Mesendoderm (in vitro differentiated cells): Measurements from ENCODE around the gene SLC43A2.
A peak's percentile ranks its signal among the peaks of the same experiment; 100 is the strongest.

Experiments used
- DNase-seq: peaks from one replicate; pipeline ENCODE4 v3.0.0; 2013
- H2AK5ac ChIP-seq: 2 replicates; pipeline ENCODE4 v1.6.1; 2013; ENCODE audit warnings: low read length, inconsistent platforms
- H2BK120ac ChIP-seq: 2 replicates; pipeline ENCODE4 v1.6.1; 2013; ENCODE audit warnings: low read depth, mild to moderate bottlenecking, low read length, moderate library complexity, mixed read lengths
- H2BK15ac ChIP-seq: replicated peaks from 2 replicates; pipeline ENCODE4 v1.6.1; 2013; ENCODE audit warnings: low read depth, mild to moderate bottlenecking, moderate library complexity
- H2BK5ac ChIP-seq: 2 replicates; pipeline ENCODE4 v1.6.1; 2013; ENCODE audit warnings: low read length, inconsistent platforms
- H3K18ac ChIP-seq: 2 replicates; pipeline ENCODE4 v1.6.1; 2013; ENCODE audit warnings: mild to moderate bottlenecking, low read length, mixed read lengths
- H3K23ac ChIP-seq: one replicate; pipeline ENCODE4 v1.6.1; 2013; ENCODE audit warnings: low read length
- H3K27ac ChIP-seq: 2 replicates; pipeline ENCODE4 v1.5.1; 2013; ENCODE audit warnings: low read depth, mild to moderate bottlenecking, inconsistent platforms, low read length, moderate library complexity
- H3K27me3 ChIP-seq: 2 replicates; pipeline ENCODE4 v1.6.1; 2013; ENCODE audit warnings: low read length, control low read depth, mild to moderate bottlenecking, inconsistent platforms; ENCODE audit not compliant: insufficient read depth, poor library complexity
- H3K36me3 ChIP-seq: 2 replicates; pipeline ENCODE4 v1.6.1; 2013; ENCODE audit warnings: low read length, inconsistent platforms; ENCODE audit not compliant: control insufficient read depth, insufficient read depth
- H3K4ac ChIP-seq: one replicate; pipeline ENCODE4 v1.6.1; 2013; ENCODE audit warnings: low read depth, mild to moderate bottlenecking, low read length, moderate library complexity
- H3K4me1 ChIP-seq: 2 replicates; pipeline ENCODE4 v1.6.1; 2013; ENCODE audit warnings: low read depth, low read length, inconsistent platforms; ENCODE audit not compliant: control insufficient read depth
- H3K4me2 ChIP-seq: 2 replicates; pipeline ENCODE4 v1.6.1; 2013; ENCODE audit warnings: low read length
- H3K4me3 ChIP-seq: 2 replicates; pipeline ENCODE4 v1.5.1; 2013; ENCODE audit warnings: mild to moderate bottlenecking, low read length
- H3K56ac ChIP-seq: one replicate; pipeline ENCODE4 v1.6.1; 2013; ENCODE audit warnings: low read length
- H3K79me1 ChIP-seq: 2 replicates; pipeline ENCODE4 v1.6.1; 2013; ENCODE audit warnings: low read length, inconsistent platforms
- H3K79me2 ChIP-seq: 2 replicates; pipeline ENCODE4 v1.6.1; 2013; ENCODE audit warnings: mild to moderate bottlenecking, low read length; ENCODE audit not compliant: control insufficient read depth, insufficient read depth
- H3K9ac ChIP-seq: 2 replicates; pipeline ENCODE4 v1.6.1; 2013; ENCODE audit warnings: low read length, inconsistent platforms
- H4K5ac ChIP-seq: one replicate; pipeline ENCODE4 v1.6.1; 2013; ENCODE audit warnings: low read length
- H4K8ac ChIP-seq: one replicate; pipeline ENCODE4 v1.6.1; 2013; ENCODE audit warnings: low read depth, mild to moderate bottlenecking, control low read depth, low read length, moderate library complexity
- WGBS: extraction: QIAGEN DNeasy Blood & Tissue Kit; methylation state at CpG from one replicate; pipeline ENCODE4 v1.1.7; 2013; ENCODE audit warnings: low lambda C conversion rate, missing lambda C conversion rate; ENCODE audit not compliant: insufficient coverage; ENCODE audit errors: extremely low coverage; 5-methylcytosine and 5-hydroxymethylcytosine counted together

Gene SLC43A2

DNA sequence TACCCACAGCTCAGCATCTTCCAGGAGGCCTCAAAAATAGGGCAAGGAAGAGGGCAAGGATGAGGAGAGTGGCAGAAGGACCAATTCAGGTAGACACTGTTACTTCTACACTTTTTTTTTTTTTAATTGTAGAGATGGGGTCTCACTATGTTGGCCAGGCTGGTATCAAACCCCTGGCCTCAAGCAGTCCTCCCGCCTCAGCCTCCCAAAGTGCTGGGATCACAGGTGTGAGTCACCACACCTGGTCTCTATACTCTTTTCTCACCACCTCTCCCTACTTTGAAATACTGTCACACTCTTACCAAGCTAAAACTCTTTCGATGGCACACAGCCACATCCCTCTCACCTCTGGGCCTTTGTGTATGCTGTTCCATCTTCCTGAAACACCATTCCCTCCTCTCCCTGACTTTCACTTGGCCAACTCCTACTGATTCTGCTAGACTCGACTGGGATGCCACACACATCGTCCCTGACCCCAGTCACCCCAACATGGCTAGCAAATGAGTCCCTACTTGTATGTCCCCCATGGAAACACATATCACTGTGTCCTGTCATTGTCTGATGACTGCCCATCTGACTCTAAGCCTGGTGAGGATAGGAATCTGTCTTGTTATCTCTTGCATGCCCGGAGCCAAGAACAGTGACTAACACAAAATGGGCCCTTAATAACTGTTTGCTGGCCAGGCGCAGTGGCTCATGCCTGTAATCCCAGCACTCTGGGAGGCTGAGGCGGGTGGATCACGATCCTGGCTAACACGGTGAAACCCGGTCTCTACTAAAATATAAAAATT is 7.2 kb upstream of the SLC43A2 start:
- DNase-seq: no peak
- no peak overlapping the region for H3K9ac ChIP-seq
- no peak overlapping the region for H3K56ac ChIP-seq
- no peak overlapping the region for H3K4ac ChIP-seq
- no peaks in the 10 kb centered on the region for H3K79me1 ChIP-seq
- no peak overlapping the region for H2AK5ac ChIP-seq
- no peak overlapping the region for H2BK15ac ChIP-seq
- no peak overlapping the region for H3K4me3 ChIP-seq
- no peaks in the 10 kb centered on the region for H3K4me1 ChIP-seq
- H3K27me3 ChIP-seq: no peaks in the 10 kb centered on the region
- H4K5ac ChIP-seq: no peak overlapping the region
- no peak overlapping the region for H3K4me2 ChIP-seq
- H3K36me3 ChIP-seq: no peaks in the 10 kb centered on the region
- no peak overlapping the region for H3K18ac ChIP-seq
- no peaks in the 10 kb centered on the region for H3K79me2 ChIP-seq
- H4K8ac ChIP-seq: no peak overlapping the region
- no peak overlapping the region for H2BK5ac ChIP-seq
- H3K23ac ChIP-seq: no peak overlapping the region
- H2BK120ac ChIP-seq: no peak overlapping the region
- WGBS: no CpG with 5 or more reads among the region's 10 CpGs
- no peak overlapping the region for H3K27ac ChIP-seq

DNA sequence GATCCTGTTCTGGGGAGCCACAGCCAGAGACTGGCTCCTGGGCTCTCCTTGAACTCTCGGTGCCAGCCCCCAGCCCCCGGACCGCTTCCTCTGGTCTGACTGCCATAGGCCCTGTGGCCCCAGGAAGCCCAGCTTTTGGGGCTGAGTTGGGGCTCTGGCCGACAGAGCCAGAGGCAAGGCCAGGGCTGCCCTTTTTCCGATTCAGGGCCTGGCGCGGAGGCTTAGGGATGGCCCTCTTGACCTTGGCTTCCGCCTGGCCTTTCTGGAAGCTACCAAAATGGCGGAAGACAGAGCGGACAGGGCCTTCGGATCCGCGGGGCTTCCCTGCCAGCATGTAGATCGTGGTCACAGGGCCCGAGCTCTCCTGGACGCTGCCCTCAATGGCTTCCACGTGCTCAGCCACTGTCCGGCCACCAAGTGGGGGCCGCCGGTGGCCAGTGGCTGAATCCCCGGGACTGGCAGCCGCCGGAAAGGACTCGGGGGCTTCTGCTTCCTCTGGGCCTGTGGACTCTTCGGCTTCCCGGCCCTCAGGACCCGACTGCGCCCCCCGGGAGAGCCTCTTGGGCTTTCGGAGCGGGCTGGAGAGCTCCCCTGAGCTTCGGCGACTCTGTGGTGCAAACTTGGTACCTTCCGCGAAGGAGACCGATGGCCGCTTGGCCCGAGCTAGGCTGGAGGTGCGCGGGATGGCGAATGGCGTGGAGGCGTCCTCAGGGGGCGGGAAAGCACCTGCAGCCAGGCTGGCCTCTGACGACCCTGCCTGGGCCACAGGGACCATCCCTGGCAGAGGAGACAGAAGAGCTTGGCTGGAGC is 6.4 kb upstream of the SLC43A2 start:
- H2BK120ac ChIP-seq: no peak overlapping the region
- H3K23ac ChIP-seq: no peak overlapping the region
- no peak overlapping the region for H3K4ac ChIP-seq
- DNase-seq: no peak
- no peak overlapping the region for H2AK5ac ChIP-seq
- no peaks in the 10 kb centered on the region for H3K79me2 ChIP-seq
- H3K4me3 ChIP-seq: no peak overlapping the region
- H3K27me3 ChIP-seq: no peaks in the 10 kb centered on the region
- no peak overlapping the region for H4K5ac ChIP-seq
- H3K56ac ChIP-seq: no peak overlapping the region
- no CpG with 5 or more reads among the region's 45 CpGs for WGBS
- H3K9ac ChIP-seq: no peak overlapping the region
- no peak overlapping the region for H3K27ac ChIP-seq
- no peaks in the 10 kb centered on the region for H3K79me1 ChIP-seq
- H3K18ac ChIP-seq: no peak overlapping the region
- no peak overlapping the region for H3K4me2 ChIP-seq
- H2BK15ac ChIP-seq: no peak overlapping the region
- no peak overlapping the region for H2BK5ac ChIP-seq
- no peaks in the 10 kb centered on the region for H3K36me3 ChIP-seq
- no peak overlapping the region for H4K8ac ChIP-seq
- H3K4me1 ChIP-seq: no peaks in the 10 kb centered on the region

DNA sequence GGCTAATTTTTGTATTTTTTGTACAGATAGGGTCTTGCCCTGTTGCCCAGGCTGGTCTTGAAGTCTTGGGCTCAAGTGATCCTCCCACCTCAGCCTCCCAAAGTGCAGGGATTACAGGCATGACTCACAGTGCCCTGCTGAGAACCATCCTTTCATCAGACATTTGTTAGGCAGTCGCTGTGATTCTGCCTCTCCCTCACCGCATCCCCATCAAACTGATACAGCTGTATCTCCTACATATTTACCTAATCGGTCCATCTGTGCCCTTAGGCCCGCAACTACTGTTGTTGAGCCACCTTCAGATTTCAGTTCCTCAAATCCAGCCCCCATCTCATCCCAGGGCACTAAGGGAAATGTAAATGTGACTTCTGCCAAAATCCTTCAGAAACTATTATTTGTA is 2.0 kb upstream of the SLC43A2 start:
- no peaks in the 10 kb centered on the region for H3K36me3 ChIP-seq
- H3K27ac ChIP-seq: no peak overlapping the region
- H4K5ac ChIP-seq: no peak overlapping the region
- no peak overlapping the region for H4K8ac ChIP-seq
- H3K18ac ChIP-seq: no peak overlapping the region
- H3K79me1 ChIP-seq: no peaks in the 10 kb centered on the region
- H3K4me3 ChIP-seq: no peak overlapping the region
- no peak overlapping the region for H3K56ac ChIP-seq
- no peak overlapping the region for H2AK5ac ChIP-seq
- peak; percentile 52 for DNase-seq
- H3K23ac ChIP-seq: no peak overlapping the region
- no peak overlapping the region for H2BK15ac ChIP-seq
- no peak overlapping the region for H2BK5ac ChIP-seq
- no peaks in the 10 kb centered on the region for H3K4me1 ChIP-seq
- H3K9ac ChIP-seq: no peak overlapping the region
- no peak overlapping the region for H3K4ac ChIP-seq
- H3K4me2 ChIP-seq: no peak overlapping the region
- no peaks in the 10 kb centered on the region for H3K27me3 ChIP-seq
- H2BK120ac ChIP-seq: no peak overlapping the region
- WGBS: no CpG with 5 or more reads among the region's 4 CpGs
- H3K79me2 ChIP-seq: no peaks in the 10 kb centered on the region

DNA sequence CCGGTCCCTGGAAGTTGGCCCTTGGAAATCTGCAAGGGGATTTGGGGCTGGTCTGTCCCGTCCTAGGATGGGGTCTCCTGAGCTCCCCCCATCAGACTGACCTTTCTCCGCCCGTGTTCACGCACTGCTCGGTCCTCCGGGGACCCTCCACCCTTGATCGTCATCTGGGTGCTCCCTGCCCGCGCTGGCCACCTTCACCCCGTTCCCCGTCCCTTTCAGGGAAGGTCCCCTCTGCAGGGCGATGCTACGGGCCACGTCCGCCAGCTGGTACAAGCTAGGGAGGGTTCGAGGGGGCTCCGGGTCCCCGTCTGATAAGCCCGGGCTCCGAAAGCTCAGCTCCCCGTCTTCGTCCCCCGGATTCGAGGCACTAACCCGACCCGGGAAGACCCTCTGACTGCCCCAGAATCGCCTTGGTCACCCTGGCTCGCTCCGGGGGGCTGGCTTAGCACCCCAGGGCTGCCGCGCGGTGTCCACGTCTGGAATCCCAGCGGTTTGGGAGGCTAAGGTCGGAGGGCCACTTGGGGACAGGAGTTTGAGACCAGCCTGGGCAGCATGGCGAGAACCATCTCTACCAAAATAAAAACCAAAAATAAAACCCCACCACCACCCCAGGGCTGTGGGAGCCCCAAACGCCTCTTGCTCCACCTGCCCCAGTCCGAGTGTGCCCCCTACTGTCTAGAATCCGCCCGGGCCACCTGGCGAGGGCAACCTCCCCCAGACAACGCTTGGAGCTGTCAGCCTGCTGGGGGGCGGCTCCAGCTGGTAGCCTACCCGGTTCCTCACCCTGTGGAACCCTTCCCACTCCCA is 1.1 kb upstream of the SLC43A2 start:
- peak overlapping the region; percentile 91 for H3K27ac ChIP-seq
- peak overlapping the region; percentile 49 for H3K4me3 ChIP-seq
- WGBS: no CpG with 5 or more reads among the region's 45 CpGs

DNA sequence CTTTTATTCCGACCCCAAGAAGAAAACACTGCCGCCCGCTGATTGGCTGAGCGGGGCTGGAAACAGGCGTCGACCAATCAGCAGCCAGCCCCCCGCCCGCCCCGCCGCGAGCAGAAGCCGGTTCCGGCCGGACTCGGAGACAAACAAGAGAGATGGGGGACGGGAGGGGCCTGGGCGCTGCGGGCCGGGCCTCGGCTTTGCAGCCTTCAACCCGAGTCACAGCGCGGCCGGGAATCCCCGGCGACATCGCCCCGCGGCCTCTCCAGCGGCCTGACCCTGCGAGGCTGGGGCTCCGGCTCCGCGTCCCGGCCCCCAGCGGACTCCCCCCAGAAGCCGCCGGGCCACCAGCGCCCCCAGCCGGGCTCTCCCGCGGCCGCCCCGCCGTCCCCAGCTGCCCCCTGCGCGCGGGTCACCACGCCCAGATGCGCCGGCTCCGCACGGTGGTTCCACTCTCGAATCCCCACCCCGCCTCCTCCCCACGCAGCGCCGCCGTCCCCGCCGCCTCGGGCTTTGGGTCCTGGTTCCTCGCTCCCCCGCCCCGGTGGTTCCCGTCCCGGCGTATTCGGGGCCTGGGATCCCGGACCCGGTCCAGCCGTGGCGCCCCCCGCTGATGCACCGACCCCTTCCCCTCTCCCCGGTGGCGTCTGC is 346 bp upstream of the SLC43A2 start:
- H3K18ac ChIP-seq: peak overlapping the region; percentile 54
- WGBS: no CpG with 5 or more reads among the region's 77 CpGs
- H3K27ac ChIP-seq: peak overlapping the region; percentile 91
- no peaks in the 10 kb centered on the region for H3K4me1 ChIP-seq
- no peak overlapping the region for H2AK5ac ChIP-seq
- H3K79me1 ChIP-seq: no peaks in the 10 kb centered on the region
- no peaks in the 10 kb centered on the region for H3K36me3 ChIP-seq
- H2BK120ac ChIP-seq: no peak overlapping the region
- H3K27me3 ChIP-seq: no peaks in the 10 kb centered on the region
- H4K5ac ChIP-seq: no peak overlapping the region
- no peak overlapping the region for H3K23ac ChIP-seq
- peak overlapping the region; percentile 97 for H3K4me2 ChIP-seq
- peak overlapping the region; percentile 82 for H3K9ac ChIP-seq
- no peaks in the 10 kb centered on the region for H3K79me2 ChIP-seq
- peak overlapping the region; percentile 68 for H4K8ac ChIP-seq
- no peak overlapping the region for H2BK5ac ChIP-seq
- peak overlapping the region; percentile 49 for H3K4me3 ChIP-seq
- H3K56ac ChIP-seq: peak overlapping the region; percentile 93
- no peak overlapping the region for H2BK15ac ChIP-seq
- peak; percentile 99 for DNase-seq
- H3K4ac ChIP-seq: no peak overlapping the region

More for the DNA sequence above, 1.1 kb upstream of the SLC43A2 start:
- H3K79me2 ChIP-seq: no peaks in the 10 kb centered on the region
- H3K18ac ChIP-seq: peak overlapping the region; percentile 54
- no peak overlapping the region for H2BK120ac ChIP-seq
- peak overlapping the region; percentile 97 for H3K4me2 ChIP-seq
- peak overlapping the region; percentile 82 for H3K9ac ChIP-seq
- no peaks in the 10 kb centered on the region for H3K27me3 ChIP-seq
- H4K8ac ChIP-seq: no peak overlapping the region
- H3K79me1 ChIP-seq: no peaks in the 10 kb centered on the region
- H3K4ac ChIP-seq: peak overlapping the region; percentile 29
- peak overlapping the region; percentile 93 for H3K56ac ChIP-seq
- H2AK5ac ChIP-seq: no peak overlapping the region
- DNase-seq: peak; percentile 65
- H3K36me3 ChIP-seq: no peaks in the 10 kb centered on the region
- no peaks in the 10 kb centered on the region for H3K4me1 ChIP-seq
- no peak overlapping the region for H4K5ac ChIP-seq
- H2BK15ac ChIP-seq: no peak overlapping the region
- no peak overlapping the region for H3K23ac ChIP-seq
- no peak overlapping the region for H2BK5ac ChIP-seq
